K562 (cell line): Measurements from ENCODE around the gene YBX2. TPM values are rescaled to one million over a fixed set of nuclear protein-coding genes. Genes with fewer than 3 reads are reported as not detected.

Source experiments
- ATF4 ChIP-seq: fragments of 450-650 bp; formaldehyde crosslinking; IDR thresholded peaks from 2 replicates; pipeline ENCODE4 v1.4.0; 2022; ENCODE audit warnings: mild to moderate bottlenecking, moderate library complexity
- BCLAF1 ChIP-seq, 2 experiments: fragments of 450-650 bp in 1 of 2; IDR thresholded peaks; 2 replicates each; pipeline ENCODE4 v1.6.1; 2011 to 2017; ENCODE audit warnings: low read depth in 2 of 2, antibody characterized with exemption in 1 of 2, borderline replicate concordance in 1 of 2, low read length in 1 of 2, mild to moderate bottlenecking in 1 of 2, mixed read lengths in 1 of 2; ENCODE audit not compliant: control insufficient read depth in 1 of 2
- C11orf30 ChIP-seq: fragments of 450-650 bp; IDR thresholded peaks from 2 replicates; pipeline ENCODE4 v1.6.1; 2016; ENCODE audit warnings: low read depth, mild to moderate bottlenecking
- KLF16 ChIP-seq: IDR thresholded peaks from 2 replicates; pipeline ENCODE4 v1.6.1; 2016; ENCODE audit warnings: antibody characterized with exemption
- NR2C2 ChIP-seq, 2 experiments: fragments of 200-800 bp in 1 of 2; sonication (Bioruptor generic) in 1 of 2; sonication (generic) in 1 of 2; formaldehyde crosslinking in 1 of 2; IDR thresholded peaks; 2 replicates each; pipeline versions ENCODE4 v1.6.1 to v1.8.0; 2016 to 2022; ENCODE audit warnings: mild to moderate bottlenecking in 1 of 2, missing compliant biosample characterization in 1 of 2, missing genetic modification characterization in 1 of 2, missing genetic modification reagents in 1 of 2
- PHF21A ChIP-seq: fragments of 450-650 bp; IDR thresholded peaks from 2 replicates; pipeline ENCODE4 v1.6.1; 2017; ENCODE audit warnings: low read depth, borderline replicate concordance
- POLR2B ChIP-seq: fragments of 450-650 bp; IDR thresholded peaks from 2 replicates; pipeline ENCODE4 v1.6.1; 2018; ENCODE audit warnings: low read depth; ENCODE audit not compliant: partially characterized antibody
- SMAD4 ChIP-seq: fragments of 250-450 bp; sonication (Bioruptor Pico); conservative IDR thresholded peaks from 2 replicates; pipeline ENCODE4 v1.8.0; 2021; ENCODE audit warnings: inconsistent platforms, mild to moderate bottlenecking, moderate library complexity
- TFAP4 ChIP-seq: sonication (generic); formaldehyde crosslinking; IDR thresholded peaks from 2 replicates; pipeline ENCODE4 v1.8.0; 2022; ENCODE audit warnings: missing genetic modification reagents, mild to moderate bottlenecking, moderate library complexity, borderline replicate concordance
- VEZF1 ChIP-seq: fragments of 200-800 bp; sonication (Bioruptor generic); IDR thresholded peaks from 2 replicates; pipeline ENCODE4 v1.6.1; 2017; ENCODE audit warnings: missing genetic modification characterization, missing compliant biosample characterization
- ZBTB33 ChIP-seq: sonication (generic); formaldehyde crosslinking; IDR thresholded peaks from 2 replicates; pipeline ENCODE4 v1.8.1; 2023; ENCODE audit warnings: mild to moderate bottlenecking, missing genetic modification reagents
- ZNF431 ChIP-seq: sonication (generic); formaldehyde crosslinking; IDR thresholded peaks from 2 replicates; pipeline ENCODE4 v1.8.0; 2022; ENCODE audit warnings: mild to moderate bottlenecking, missing genetic modification reagents
- polyA plus RNA-seq, 8 experiments: library from polyadenylated mRNA; depleted of rRNA in 4 of 8; stranded (reverse) in 5 of 8; unstranded in 3 of 8; fragments of >200 nt; fragmentation: Nextera tagmentation in 2 of 8; fragmentation: Illumina TruSeq in 1 of 8; extraction: Ambion mirVana in 2 of 8; extraction: Trizol in 1 of 8; gene quantifications; 2 replicates each; pipeline versions ENCODE4 v1.2.1 to v1.2.3, GENCODE V29; 2011 to 2014; ENCODE audit warnings: inconsistent platforms in 1 of 8, missing spikeins in 1 of 8
- total RNA-seq, 7 experiments: library from RNA; depleted of rRNA in 6 of 7; stranded (reverse); fragments of >200 nt in 6 of 7; fragmentation: Illumina TruSeq in 2 of 7; extraction: Trizol in 2 of 7; gene quantifications; 2 replicates each; pipeline versions ENCODE4 v1.2.1 to v1.2.3, GENCODE V29; 2011 to 2021; ENCODE audit warnings: low replicate concordance in 1 of 7

Gene YBX2
- total and polyA plus RNA-seq, 9 of the 15 experiments (the other 6 are each of a cell fraction or from before 2014, with no cell fraction given): 0.03 to 0.59 (median 0.27) TPM; not detected in 6

- TF ChIP-seq BCLAF1 (IDR thresholded peaks at IDR 0.05; ENCODE audit: borderline replicate concordance in 1 of 2, control insufficient read depth in 1 of 2, low read depth in 2 of 2, low read length in 1 of 2): no peak
- TF ChIP-seq TFAP4 (CRISPR knock-in tag): no peak; the same call in 1 of the 2 replicates
- TF ChIP-seq ZBTB33 (CRISPR knock-in tag): no peak
- 0 out of 2 replicates have a peak, but pooled peaks have one; percentile 1 for TF ChIP-seq KLF16
- peak; percentile 11 for TF ChIP-seq POLR2B
- TF ChIP-seq SMAD4 (CRISPR knock-in tag): no peak
- TF ChIP-seq VEZF1 (CRISPR knock-in tag): no peak
- no peak for TF ChIP-seq ATF4
- no peak for TF ChIP-seq ZNF431 (CRISPR knock-in tag)
- no peak for TF ChIP-seq NR2C2 (CRISPR knock-in tag; IDR thresholded peaks at IDR 0.05)
- TF ChIP-seq NR2C2 (tag; IDR thresholded peaks at IDR 0.05): peak; percentile 87
- peak; percentile 2; the same call in 1 of the 2 replicates for TF ChIP-seq C11orf30
- 0 out of 2 replicates have a peak, but pooled peaks have one; percentile 40 for TF ChIP-seq PHF21A
Measured at GRCh38 chr17:7315570-7316235, 21.3 kb upstream of the YBX2 start (continued).
